CD4-positive, alpha-beta T cell (primary cell): ENCODE measurements around the gene SLC7A11. TPM values are rescaled to one million over a fixed set of nuclear protein-coding genes. Genes with fewer than 3 reads are reported as not detected.

Source experiments
- ATAC-seq: fragments of 200-7000 bp; cut with Tn5 transposase; one replicate; pipeline ENCODE4 v1.10.0; 2022; ENCODE audit warnings: mild to moderate bottlenecking; ENCODE audit not compliant: poor library complexity
- CTCF ChIA-PET: fragments of 350-600 bp; sonication (Branson Sonifier 250); formaldehyde crosslinking; loops from one replicate; lab custom pipeline; 2021; ENCODE audit warnings: antibody characterized with exemption, inconsistent platforms; lab: Charles Lee
- POLR2A ChIA-PET: fragments of 350-600 bp; sonication (Branson Sonifier 250); formaldehyde crosslinking; loops from one replicate; lab custom pipeline; 2021; ENCODE audit warnings: antibody characterized with exemption, inconsistent platforms; lab: Charles Lee
- DNase-seq, 14 experiments: peaks; one replicate each; pipeline ENCODE4 v3.0.0-alpha.2; 2013 to 2020; ENCODE audit warnings: mixed read lengths in 2 of 14
- H3K27ac ChIP-seq, 2 donors: one replicate each; pipeline versions ENCODE4 v1.5.1 to v1.7.0; 2013; ENCODE audit warnings: low read length in 2 of 2, low read depth in 1 of 2, mild to moderate bottlenecking in 1 of 2
- H3K27me3 ChIP-seq, 2 experiments: 1 replicate in 1 of 2; 2 replicates in 1 of 2; pipeline versions ENCODE4 v1.6.1 to v1.7.0; 2013; ENCODE audit warnings: low read length in 2 of 2, control low read depth in 1 of 2, mild to moderate bottlenecking in 1 of 2, moderate library complexity in 1 of 2; ENCODE audit not compliant: insufficient read depth in 2 of 2, control insufficient read depth in 1 of 2
- H3K36me3 ChIP-seq: one replicate; pipeline ENCODE4 v1.6.1; 2013; ENCODE audit warnings: low read length, control low read depth; ENCODE audit not compliant: insufficient read depth
- H3K4me1 ChIP-seq: one replicate; pipeline ENCODE4 v1.6.1; 2013; ENCODE audit warnings: low read length, control low read depth; ENCODE audit not compliant: insufficient read depth
- H3K4me3 ChIP-seq: one replicate; pipeline ENCODE4 v1.5.1; 2013; ENCODE audit warnings: mild to moderate bottlenecking, low read length, moderate library complexity
- H3K9me3 ChIP-seq, 2 experiments: 1 replicate in 1 of 2; 2 replicates in 1 of 2; pipeline versions ENCODE4 v1.6.1 to v1.7.0; 2013; ENCODE audit warnings: low read length in 2 of 2, mild to moderate bottlenecking in 2 of 2, control low read depth in 1 of 2, moderate library complexity in 1 of 2; ENCODE audit not compliant: control insufficient read depth in 1 of 2, insufficient read depth in 1 of 2
- H3K27ac Mint-ChIP-seq: one replicate; pipeline ENCODE4 v1.8.0; 2020; ENCODE audit warnings: mixed read lengths
- H3K27me3 Mint-ChIP-seq: one replicate; pipeline ENCODE4 v1.8.0; 2021; ENCODE audit warnings: mixed read lengths
- H3K36me3 Mint-ChIP-seq: one replicate; pipeline ENCODE4 v1.8.0; 2021; ENCODE audit warnings: low read depth, mixed read lengths
- H3K4me1 Mint-ChIP-seq: one replicate; pipeline ENCODE4 v1.8.0; 2021; ENCODE audit warnings: low read depth, mixed read lengths
- H3K4me3 Mint-ChIP-seq: one replicate; pipeline ENCODE4 v1.8.0; 2020; ENCODE audit warnings: mild to moderate bottlenecking, mixed read lengths
- H3K9me3 Mint-ChIP-seq: one replicate; pipeline ENCODE4 v1.8.0; 2020; ENCODE audit warnings: mixed read lengths
- intact Hi-C, 2 experiments: fragments of 100-400 bp; cut with DNase I in 1 of 2; cut with micrococcal nuclease in 1 of 2; formaldehyde crosslinking; loops; one replicate each; pipeline versions ENCODE4 v1.15.1 to v1.9.0; 2023 to 2025; cut with DNase I, micrococcal nuclease
- total RNA-seq, 174 experiments: library from RNA in 2 of 174; stranded (reverse) in 2 of 174; gene quantifications; one replicate each; pipeline ENCODE4 v1.2.3 and lab custom pipeline; 2021 to 2026
- TF ChIP-seq, protein P1 (sequence below): fragments of 200-600 bp; IDR thresholded peaks from one replicate; pipeline ENCODE4 v1.8.0; 2022; ENCODE audit warnings: antibody characterized with exemption, mild to moderate bottlenecking

SLC7A11 gene
- total RNA-seq, 2 experiments from 2014 or later, result 0.03 TPM; not detected in 1

DNA sequence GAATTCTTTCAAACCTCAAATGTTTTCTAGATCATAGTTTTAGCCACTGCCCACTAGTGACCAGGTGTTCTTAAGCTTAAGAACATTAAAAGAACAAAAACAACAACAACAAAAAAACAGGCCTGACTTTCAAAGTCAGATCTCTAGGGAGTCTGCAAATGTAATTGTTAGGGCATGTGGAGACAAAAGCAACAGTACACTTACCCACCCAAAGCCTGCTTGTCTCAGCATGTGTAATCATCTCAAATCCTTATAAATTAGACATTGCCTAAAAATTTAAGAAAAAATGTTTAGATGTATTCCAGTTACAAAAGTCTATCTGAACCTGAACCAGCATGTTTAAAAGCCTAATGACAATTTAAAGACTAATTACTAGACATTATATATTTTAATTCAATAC, 79.9 kb downstream of the SLC7A11 start:
- no peak for ATAC-seq
- Mint-ChIP-seq H3K27ac (no peak overlapping the region), H3K27me3 (no peaks in the 10 kb centered on the region), H3K36me3 (no peaks in the 10 kb centered on the region), H3K9me3 (peaks cover 6% of the 10 kb centered on the region), H3K4me1 (no peaks in the 10 kb centered on the region), H3K4me3 (no peak overlapping the region)
- intact Hi-C loops, result no loop called here
- Histone ChIP-seq H3K36me3 (no peaks in the 10 kb centered on the region), H3K9me3 (no peaks in the 10 kb centered on the region), H3K27ac (no peak overlapping the region), H3K4me3 (no peak overlapping the region), H3K27me3 (no peaks in the 10 kb centered on the region), H3K4me1 (no peaks in the 10 kb centered on the region)
- ChIA-PET CTCF (no interaction called here), POLR2A (no interaction called here)
- DNase-seq, result no peak
- TF ChIP-seq, protein P1, sequence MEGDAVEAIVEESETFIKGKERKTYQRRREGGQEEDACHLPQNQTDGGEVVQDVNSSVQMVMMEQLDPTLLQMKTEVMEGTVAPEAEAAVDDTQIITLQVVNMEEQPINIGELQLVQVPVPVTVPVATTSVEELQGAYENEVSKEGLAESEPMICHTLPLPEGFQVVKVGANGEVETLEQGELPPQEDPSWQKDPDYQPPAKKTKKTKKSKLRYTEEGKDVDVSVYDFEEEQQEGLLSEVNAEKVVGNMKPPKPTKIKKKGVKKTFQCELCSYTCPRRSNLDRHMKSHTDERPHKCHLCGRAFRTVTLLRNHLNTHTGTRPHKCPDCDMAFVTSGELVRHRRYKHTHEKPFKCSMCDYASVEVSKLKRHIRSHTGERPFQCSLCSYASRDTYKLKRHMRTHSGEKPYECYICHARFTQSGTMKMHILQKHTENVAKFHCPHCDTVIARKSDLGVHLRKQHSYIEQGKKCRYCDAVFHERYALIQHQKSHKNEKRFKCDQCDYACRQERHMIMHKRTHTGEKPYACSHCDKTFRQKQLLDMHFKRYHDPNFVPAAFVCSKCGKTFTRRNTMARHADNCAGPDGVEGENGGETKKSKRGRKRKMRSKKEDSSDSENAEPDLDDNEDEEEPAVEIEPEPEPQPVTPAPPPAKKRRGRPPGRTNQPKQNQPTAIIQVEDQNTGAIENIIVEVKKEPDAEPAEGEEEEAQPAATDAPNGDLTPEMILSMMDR, result no peak

DNA sequence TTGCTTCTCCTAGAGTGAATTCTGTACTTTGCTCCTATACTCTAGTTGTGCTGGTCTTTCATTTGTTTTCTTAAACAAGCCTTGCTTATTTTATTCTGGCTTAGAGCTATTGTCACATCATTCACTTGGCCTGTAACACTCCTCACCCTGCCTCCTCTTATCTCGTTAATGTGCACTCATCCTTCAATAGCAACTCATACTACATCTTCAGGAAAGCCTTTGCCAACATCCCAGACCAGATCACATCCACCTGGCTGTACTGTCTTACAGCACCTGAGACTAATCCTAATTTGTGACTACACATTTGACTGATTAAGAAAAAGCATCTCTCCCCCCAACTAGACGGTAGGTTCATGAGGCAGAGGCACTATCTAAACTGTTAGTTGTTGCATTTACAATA, 80.8 kb downstream of the SLC7A11 start:
- DNase-seq, result no peak
- CTCF ChIA-PET, result no interaction called here
- H3K27me3 ChIP-seq, result no peaks in the 10 kb centered on the region
- TF ChIP-seq, protein P1, result no peak
- no peak overlapping the region for H3K27ac ChIP-seq
- H3K4me1 Mint-ChIP-seq, result no peaks in the 10 kb centered on the region
- H3K9me3 Mint-ChIP-seq, result peaks cover 6% of the 10 kb centered on the region
- no peak overlapping the region for H3K27ac Mint-ChIP-seq
- H3K4me3 ChIP-seq, result no peak overlapping the region
- H3K36me3 Mint-ChIP-seq, result no peaks in the 10 kb centered on the region
- no peaks in the 10 kb centered on the region for H3K36me3 ChIP-seq
- no peaks in the 10 kb centered on the region for H3K27me3 Mint-ChIP-seq
- no peak for ATAC-seq
- no peaks in the 10 kb centered on the region for H3K4me1 ChIP-seq
- POLR2A ChIA-PET, result no interaction called here
- intact Hi-C loops, result no loop called here
- H3K9me3 ChIP-seq, result no peaks in the 10 kb centered on the region
- no peak overlapping the region for H3K4me3 Mint-ChIP-seq

DNA sequence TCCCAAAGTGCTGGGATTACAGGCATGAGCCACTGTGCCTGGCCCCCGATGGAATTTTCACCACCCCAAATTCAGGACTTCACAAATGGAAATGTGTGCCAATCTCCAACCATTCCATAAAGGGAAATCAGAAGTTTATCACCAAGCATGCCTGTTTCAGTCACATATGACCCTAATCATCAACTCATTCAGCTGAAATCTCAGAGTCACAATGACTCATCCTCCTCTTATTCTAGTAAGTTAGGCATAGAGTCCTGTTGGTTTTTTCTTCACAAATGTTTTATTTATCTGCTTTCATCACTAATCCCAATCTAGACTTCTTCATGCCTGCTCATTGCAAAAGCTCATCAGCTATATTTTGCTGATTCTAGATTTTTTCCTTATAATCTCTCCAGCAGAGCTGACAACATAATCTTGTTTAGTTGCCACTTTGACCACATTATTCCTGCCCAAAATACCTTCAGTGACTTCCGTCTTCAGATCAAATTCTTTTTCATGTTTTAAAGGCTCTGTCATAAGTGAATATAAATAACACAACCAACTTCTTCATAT, 83.3 kb downstream of the SLC7A11 start:
- ChIA-PET CTCF (no interaction called here), POLR2A (no interaction called here)
- Mint-ChIP-seq H3K9me3 (peaks cover 6% of the 10 kb centered on the region), H3K4me3 (no peak overlapping the region), H3K36me3 (no peaks in the 10 kb centered on the region), H3K27ac (no peak overlapping the region), H3K27me3 (no peaks in the 10 kb centered on the region), H3K4me1 (no peaks in the 10 kb centered on the region)
- intact Hi-C loops, result no loop called here
- no peaks in the 10 kb centered on the region for H3K36me3 ChIP-seq
- no peak overlapping the region for H3K27ac ChIP-seq
- TF ChIP-seq, protein P1, result no peak
- no peak overlapping the region for H3K4me3 ChIP-seq
- ATAC-seq, result no peak
- H3K9me3 ChIP-seq, result peaks cover 0 to 5% of the 10 kb centered on the region in 2 experiments
- no peaks in the 10 kb centered on the region for H3K27me3 ChIP-seq
- no peak for DNase-seq
- H3K4me1 ChIP-seq, result no peaks in the 10 kb centered on the region
